Neural cell (in vitro differentiated cells): Measurements from ENCODE around the gene LYAR. TPM values are rescaled to one million over a fixed set of nuclear protein-coding genes. Genes with fewer than 3 reads are reported as not detected.
"Not testable (repeated sequence)": the region's sequence is repeated elsewhere in the genome, so short reads cannot be mapped to it uniquely, and the experiment has no call there.

Experiments used
- H2AFZ ChIP-seq: fragments of 200-600, 300-800 bp; sonication (generic), shearing (Covaris generic); 2 replicates; pipeline ENCODE4 v1.6.0; 2014; ENCODE audit warnings: low read depth, mild to moderate bottlenecking, antibody characterized with exemption, low read length, moderate library complexity
- H3F3A ChIP-seq: fragments of 200-600 bp; shearing (Covaris generic); 2 replicates; pipeline ENCODE4 v1.6.1; 2016; ENCODE audit warnings: mild to moderate bottlenecking, moderate library complexity, mixed read lengths, antibody characterized with exemption, low read length; ENCODE audit not compliant: insufficient read depth, poor library complexity, severe bottlenecking
- H3K27ac ChIP-seq: fragments of 200-600, 300-800 bp; sonication (generic), shearing (Covaris generic); 2 replicates; pipeline ENCODE4 v1.5.1; 2014; ENCODE audit warnings: mild to moderate bottlenecking, low read length, moderate library complexity
- H3K27me3 ChIP-seq: fragments of 300-800, 200-600 bp; sonication (generic), shearing (Covaris generic); 2 replicates; pipeline ENCODE4 v1.6.0; 2014; ENCODE audit warnings: mild to moderate bottlenecking, low read depth, low read length, moderate library complexity; ENCODE audit not compliant: insufficient read depth
- H3K36me3 ChIP-seq: fragments of 300-800, 200-600 bp; sonication (generic), shearing (Covaris generic); 2 replicates; pipeline ENCODE4 v1.5.1; 2014; ENCODE audit warnings: mild to moderate bottlenecking, antibody characterized with exemption, low read length, moderate library complexity; ENCODE audit not compliant: insufficient read depth
- H3K4me2 ChIP-seq: fragments of 300-800, 200-600 bp; sonication (generic), shearing (Covaris generic); 2 replicates; pipeline ENCODE4 v1.6.0; 2014; ENCODE audit warnings: mild to moderate bottlenecking, low read length
- H3K4me3 ChIP-seq: fragments of 300-800, 200-600 bp; sonication (generic), shearing (Covaris generic); 2 replicates; pipeline ENCODE4 v1.5.1; 2014; ENCODE audit warnings: mild to moderate bottlenecking, low read length, moderate library complexity
- H3K79me2 ChIP-seq: fragments of 200-600 bp; shearing (Covaris generic); replicated peaks from 2 replicates; pipeline ENCODE4 v1.6.0; 2014; ENCODE audit warnings: mild to moderate bottlenecking, low read length, moderate library complexity; ENCODE audit not compliant: insufficient read depth
- H3K9ac ChIP-seq: fragments of 300-800, 200-600 bp; sonication (generic), shearing (Covaris generic); 2 replicates; pipeline ENCODE4 v1.6.1; 2016; ENCODE audit warnings: mild to moderate bottlenecking, low read length, mixed read lengths
- H3K9me2 ChIP-seq: fragments of 200-600 bp; shearing (Covaris generic); 2 replicates; pipeline ENCODE4 v1.6.1; 2016; ENCODE audit warnings: mild to moderate bottlenecking, low read length, mixed read lengths; ENCODE audit not compliant: insufficient read depth
- H3K9me3 ChIP-seq: fragments of 200-600, 300-800 bp; sonication (generic), shearing (Covaris generic); 2 replicates; pipeline ENCODE4 v1.6.1; 2016; ENCODE audit warnings: mild to moderate bottlenecking, mixed run types, low read length, moderate library complexity, mixed read lengths
- H4K20me1 ChIP-seq: fragments of 200-600 bp; shearing (Covaris generic); 2 replicates; pipeline ENCODE4 v1.6.1; 2016; ENCODE audit warnings: mild to moderate bottlenecking, mixed run types; ENCODE audit not compliant: insufficient read depth
- CTCF ChIP-seq: fragments of 450-650 bp; IDR thresholded peaks from 2 replicates; pipeline ENCODE4 v1.5.1; 2014; ENCODE audit warnings: antibody characterized with exemption, mild to moderate bottlenecking, moderate library complexity; ENCODE audit not compliant: poor library complexity, severe bottlenecking
- EP300 ChIP-seq: fragments of 450-650 bp; conservative IDR thresholded peaks from 2 replicates; pipeline ENCODE4 v1.6.1; 2014; ENCODE audit warnings: antibody characterized with exemption, mild to moderate bottlenecking, moderate library complexity; ENCODE audit not compliant: poor library complexity, severe bottlenecking
- EZH2 ChIP-seq: fragments of 200-600, 300-800 bp; shearing (Covaris generic), sonication (generic); IDR thresholded peaks from 2 replicates; pipeline ENCODE4 v1.6.1; 2014; ENCODE audit warnings: antibody characterized with exemption, low read length, borderline replicate concordance, mild to moderate bottlenecking; ENCODE audit not compliant: insufficient read depth, poor library complexity, severe bottlenecking
- MXI1 ChIP-seq: fragments of 450-650 bp; conservative IDR thresholded peaks from 2 replicates; pipeline ENCODE4 v1.6.1; 2014; ENCODE audit warnings: antibody characterized with exemption, mild to moderate bottlenecking; ENCODE audit not compliant: poor library complexity, severe bottlenecking
- POLR2AphosphoS5 ChIP-seq: IDR thresholded peaks from 2 replicates; pipeline ENCODE4 v1.6.1; 2012
- RAD21 ChIP-seq: fragments of 450-650 bp; conservative IDR thresholded peaks from 2 replicates; pipeline ENCODE4 v1.6.1; 2014; ENCODE audit warnings: antibody characterized with exemption, mild to moderate bottlenecking, moderate library complexity
- SMC3 ChIP-seq: fragments of 450-650 bp; conservative IDR thresholded peaks from 2 replicates; pipeline ENCODE4 v1.6.1; 2014; ENCODE audit warnings: antibody characterized with exemption, mild to moderate bottlenecking, moderate library complexity; ENCODE audit not compliant: poor library complexity
- TAF1 ChIP-seq: IDR thresholded peaks from 2 replicates; pipeline ENCODE4 v1.6.1; 2012; ENCODE audit warnings: low read depth
- polyA plus RNA-seq: library from polyadenylated mRNA; depleted of rRNA; stranded (reverse); fragments of >200 nt; gene quantifications from 2 replicates; pipeline ENCODE4 v1.2.3, GENCODE V29; 2014
- TF ChIP-seq, protein P1 (sequence below): IDR thresholded peaks from 2 replicates; pipeline ENCODE4 v1.6.1; 2012; ENCODE audit warnings: borderline replicate concordance

Gene LYAR
- polyA plus RNA-seq, 1 donor from 2014 or later, result 14.7 TPM

- no peak overlapping the region for H3K4me2 ChIP-seq
- no peak overlapping the region for H3K4me3 ChIP-seq
- no peaks in the 10 kb centered on the region for H3K9me3 ChIP-seq
- H3K27ac ChIP-seq, result no peak overlapping the region
- peaks cover 11% of the 10 kb centered on the region for H3K79me2 ChIP-seq
- H3K27me3 ChIP-seq, result no peaks in the 10 kb centered on the region
- H3K9me2 ChIP-seq, result no peaks in the 10 kb centered on the region
- H3K9ac ChIP-seq, result no peak overlapping the region
- no peaks in the 10 kb centered on the region for H3F3A ChIP-seq
- TF ChIP-seq, protein P1, sequence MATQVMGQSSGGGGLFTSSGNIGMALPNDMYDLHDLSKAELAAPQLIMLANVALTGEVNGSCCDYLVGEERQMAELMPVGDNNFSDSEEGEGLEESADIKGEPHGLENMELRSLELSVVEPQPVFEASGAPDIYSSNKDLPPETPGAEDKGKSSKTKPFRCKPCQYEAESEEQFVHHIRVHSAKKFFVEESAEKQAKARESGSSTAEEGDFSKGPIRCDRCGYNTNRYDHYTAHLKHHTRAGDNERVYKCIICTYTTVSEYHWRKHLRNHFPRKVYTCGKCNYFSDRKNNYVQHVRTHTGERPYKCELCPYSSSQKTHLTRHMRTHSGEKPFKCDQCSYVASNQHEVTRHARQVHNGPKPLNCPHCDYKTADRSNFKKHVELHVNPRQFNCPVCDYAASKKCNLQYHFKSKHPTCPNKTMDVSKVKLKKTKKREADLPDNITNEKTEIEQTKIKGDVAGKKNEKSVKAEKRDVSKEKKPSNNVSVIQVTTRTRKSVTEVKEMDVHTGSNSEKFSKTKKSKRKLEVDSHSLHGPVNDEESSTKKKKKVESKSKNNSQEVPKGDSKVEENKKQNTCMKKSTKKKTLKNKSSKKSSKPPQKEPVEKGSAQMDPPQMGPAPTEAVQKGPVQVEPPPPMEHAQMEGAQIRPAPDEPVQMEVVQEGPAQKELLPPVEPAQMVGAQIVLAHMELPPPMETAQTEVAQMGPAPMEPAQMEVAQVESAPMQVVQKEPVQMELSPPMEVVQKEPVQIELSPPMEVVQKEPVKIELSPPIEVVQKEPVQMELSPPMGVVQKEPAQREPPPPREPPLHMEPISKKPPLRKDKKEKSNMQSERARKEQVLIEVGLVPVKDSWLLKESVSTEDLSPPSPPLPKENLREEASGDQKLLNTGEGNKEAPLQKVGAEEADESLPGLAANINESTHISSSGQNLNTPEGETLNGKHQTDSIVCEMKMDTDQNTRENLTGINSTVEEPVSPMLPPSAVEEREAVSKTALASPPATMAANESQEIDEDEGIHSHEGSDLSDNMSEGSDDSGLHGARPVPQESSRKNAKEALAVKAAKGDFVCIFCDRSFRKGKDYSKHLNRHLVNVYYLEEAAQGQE, result no peak
- no peak for TF ChIP-seq SMC3
- TF ChIP-seq RAD21, result no peak
- TF ChIP-seq POLR2AphosphoS5, result no peak
- no peak for TF ChIP-seq TAF1
- TF ChIP-seq CTCF, result no peak
- no peak for TF ChIP-seq EZH2
- no peak for TF ChIP-seq EP300
- no peak for TF ChIP-seq MXI1
- H4K20me1 ChIP-seq, result no peaks in the 10 kb centered on the region
- H3K36me3 ChIP-seq, result no peaks in the 10 kb centered on the region
- no peak overlapping the region for H2AFZ ChIP-seq
Measured at GRCh38 chr4:4245172-4245571, 44.8 kb downstream of the LYAR start.

GRCh38 chr4:4239551-4239950 lies 50.4 kb downstream of the LYAR start:
- not testable (repeated sequence) for H3F3A ChIP-seq, H3K27me3 ChIP-seq, H3K79me2 ChIP-seq, H3K4me3 ChIP-seq, H3K36me3 ChIP-seq, H3K9me3 ChIP-seq, H3K9ac ChIP-seq, H3K27ac ChIP-seq, H4K20me1 ChIP-seq, H3K9me2 ChIP-seq, H3K4me2 ChIP-seq, H2AFZ ChIP-seq

DNA sequence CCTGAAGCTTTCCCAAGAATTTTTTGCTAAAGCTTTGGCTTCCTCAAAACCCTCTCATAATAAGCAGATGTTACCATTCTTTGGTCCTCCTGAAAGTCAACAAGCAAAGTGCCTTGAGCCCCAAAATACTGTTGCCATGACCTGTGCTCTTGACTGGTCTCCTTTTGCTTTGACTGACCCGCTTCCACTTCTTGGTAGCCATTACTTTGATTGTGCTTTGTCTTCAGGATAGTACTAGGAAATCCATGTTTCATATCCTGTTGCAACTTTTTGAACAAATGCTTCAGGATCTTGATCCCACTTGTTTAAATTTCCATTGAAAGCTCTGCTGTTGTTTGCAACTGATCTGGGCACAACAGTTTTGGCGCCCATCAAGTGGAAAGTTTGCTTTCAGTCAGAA lies 56.3 kb downstream of the LYAR start:
- Histone ChIP-seq H3F3A (no peaks in the 10 kb centered on the region), H3K4me2 (no peak overlapping the region), H4K20me1 (no peaks in the 10 kb centered on the region), H3K27me3 (peaks cover 6% of the 10 kb centered on the region), H3K9ac (no peak overlapping the region), H3K9me3 (no peaks in the 10 kb centered on the region), H3K9me2 (no peaks in the 10 kb centered on the region), H2AFZ (no peak overlapping the region), H3K4me3 (no peak overlapping the region), H3K27ac (no peak overlapping the region), H3K36me3 (no peaks in the 10 kb centered on the region), H3K79me2 (no peaks in the 10 kb centered on the region)
- no peak for TF ChIP-seq EZH2
